ENCODE data around the gene FERD3L.

Gene FERD3L

GRCh38 chr7:19113855-19114550 is 31.2 kb downstream of the FERD3L start:
- ChIA-PET CTCF (interaction anchor here (0.7 to 4.2 kb wide), 10 partner anchors 8 to 762 kb away, joined by 3 to 16 read pairs (median 3); no protein-coding TSS in a partner anchor), POLR2A (no interaction called here)
- TF ChIP-seq CTCF (IDR thresholded peaks at IDR 0.05; ENCODE audit: insufficient read depth, low read length, missing control alignments) = no peak
- peak overlapping the region; percentile 99 for H3K4me3 ChIP-seq (ENCODE audit: low read depth, low read length)
- DNase-seq (ENCODE audit: low read depth, low spot score) = no peak

- no peak for TF ChIP-seq CTCF (IDR thresholded peaks at IDR 0.05; ENCODE audit: insufficient read depth, low read length, missing control alignments)
- no peak for DNase-seq (ENCODE audit: low read depth, low spot score)
- CTCF ChIA-PET = interaction anchor here (0.6 to 4.2 kb wide), 7 partner anchors 9 to 523 kb away, joined by 3 to 16 read pairs (median 4); no protein-coding TSS in a partner anchor
- peak overlapping the region; percentile 99 for H3K4me3 ChIP-seq (ENCODE audit: low read depth, low read length)
- POLR2A ChIA-PET = no interaction called here
Measured at GRCh38 chr7:19113002-19113350, 32.2 kb downstream of the FERD3L start.

GRCh38 chr7:19112274-19113001 is 32.8 kb downstream of the FERD3L start:
- H3K4me3 ChIP-seq (ENCODE audit: low read depth, low read length) = peak overlapping the region; percentile 99
- no peak for TF ChIP-seq CTCF (IDR thresholded peaks at IDR 0.05; ENCODE audit: insufficient read depth, low read length, missing control alignments)
- peak; percentile 65 for DNase-seq (ENCODE audit: low read depth, low spot score)
- CTCF ChIA-PET = interaction anchor here (0.6 to 4.2 kb wide), 7 partner anchors 10 to 522 kb away, joined by 3 to 16 read pairs (median 4); no protein-coding TSS in a partner anchor
- POLR2A ChIA-PET = no interaction called here

- H3K4me3 ChIP-seq (ENCODE audit: low read depth, low read length) = peak overlapping the region; percentile 99
- CTCF ChIA-PET = interaction anchor here (0.7 kb wide), 1 partner anchor 214 kb away, joined by 3 read pairs; no protein-coding TSS in a partner anchor
- TF ChIP-seq CTCF (IDR thresholded peaks at IDR 0.05; ENCODE audit: insufficient read depth, low read length, missing control alignments) = no peak
- POLR2A ChIA-PET = no interaction called here
- DNase-seq (ENCODE audit: low read depth, low spot score) = no peak
Measured at GRCh38 chr7:19111474-19112273, 33.5 kb downstream of the FERD3L start.

- peak overlapping the region; percentile 99 for H3K4me3 ChIP-seq (ENCODE audit: low read depth, low read length)
- POLR2A ChIA-PET = no interaction called here
- DNase-seq (ENCODE audit: low read depth, low spot score) = no peak
- TF ChIP-seq CTCF (IDR thresholded peaks at IDR 0.05; ENCODE audit: insufficient read depth, low read length, missing control alignments) = no peak
- CTCF ChIA-PET = no interaction called here
Measured at GRCh38 chr7:19110776-19111175, 34.4 kb downstream of the FERD3L start.
